GM19240 (cell line): ENCODE results near the gene ZNF865.
A peak's percentile ranks its signal among the peaks of the same experiment; 100 is the strongest.
"Not testable (repeated sequence)": the region's sequence is repeated elsewhere in the genome, so short reads cannot be mapped to it uniquely, and the experiment has no call there.

Experiments
- DNase-seq: peaks from one replicate; pipeline ENCODE4 v3.0.0; 2011; ENCODE audit warnings: low spot score; ENCODE audit not compliant: insufficient read length

Gene ZNF865

GRCh38 chr19:55605637-55606470 lies at the start of gene ZNF865:
ZNF865 (plus strand) TSS chr19:55605647; CDS start chr19:55613619, 7,972 bp downstream.
- DNase-seq, result peak; percentile 69

- DNase-seq, result no peak
Observed at GRCh38 chr19:55559684-55560083, 45.8 kb upstream of the ZNF865 start.

- DNase-seq, result no peak
Observed at GRCh38 chr19:55563261-55563690, 42.2 kb upstream of the ZNF865 start.

GRCh38 chr19:55566823-55567222 lies 38.6 kb upstream of the ZNF865 start:
- no peak for DNase-seq

GRCh38 chr19:55567708-55568328 lies 37.6 kb upstream of the ZNF865 start:
- DNase-seq, result no peak

GRCh38 chr19:55569477-55569876 lies 36.0 kb upstream of the ZNF865 start:
- DNase-seq, result not testable (repeated sequence)

GRCh38 chr19:55573929-55574328 lies 31.5 kb upstream of the ZNF865 start:
- not testable (repeated sequence) for DNase-seq

GRCh38 chr19:55576746-55577145 lies 28.7 kb upstream of the ZNF865 start:
- DNase-seq, result no peak

- no peak for DNase-seq
Observed at GRCh38 chr19:55578031-55578760, 27.3 kb upstream of the ZNF865 start.

GRCh38 chr19:55578761-55579747 lies 26.4 kb upstream of the ZNF865 start:
- no peak for DNase-seq

GRCh38 chr19:55579766-55580621 lies 25.5 kb upstream of the ZNF865 start:
- DNase-seq, result peak; percentile 30

- peak; percentile 90 for DNase-seq
Observed at GRCh38 chr19:55580628-55581144, 24.8 kb upstream of the ZNF865 start, which contains the start of gene ZNF579. ZNF579 (minus strand) TSS chr19:55580848; CDS start chr19:55579639, 1,209 bp downstream.

- no peak for DNase-seq
Observed at GRCh38 chr19:55581145-55581822, 24.2 kb upstream of the ZNF865 start.

GRCh38 chr19:55581823-55582223 lies 23.6 kb upstream of the ZNF865 start:
- DNase-seq, result no peak

GRCh38 chr19:55582284-55582683 lies 23.2 kb upstream of the ZNF865 start:
- not testable (repeated sequence) for DNase-seq

GRCh38 chr19:55583897-55584296 lies 21.6 kb upstream of the ZNF865 start:
- DNase-seq, result not testable (repeated sequence)

GRCh38 chr19:55584871-55585270 lies 20.6 kb upstream of the ZNF865 start:
- no peak for DNase-seq

GRCh38 chr19:55585658-55586339 lies 19.6 kb upstream of the ZNF865 start:
- DNase-seq, result no peak
